ENCODE data around the gene NPTXR.

DNA sequence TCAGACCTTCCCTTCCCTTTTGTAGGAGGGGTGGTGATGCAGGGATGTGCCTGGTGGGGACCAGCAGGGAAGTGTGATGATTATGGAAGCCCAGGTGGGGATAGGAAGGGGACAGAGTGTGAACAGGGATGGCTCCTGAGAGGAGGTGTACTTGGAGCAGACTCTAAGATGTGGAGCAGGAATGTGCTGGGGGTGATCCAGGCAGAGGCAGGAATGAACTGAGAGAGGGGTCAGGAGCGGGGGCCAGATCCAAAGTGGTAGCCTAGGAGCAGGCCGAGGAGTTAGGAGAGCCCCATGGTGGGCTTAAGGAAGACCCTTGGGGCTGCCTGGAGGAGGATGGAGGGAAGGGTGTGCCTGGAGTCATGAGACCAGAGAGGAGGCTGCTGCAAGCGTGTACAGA lies 3.7 kb downstream of the NPTXR start:
- TF ChIP-seq, protein P1, sequence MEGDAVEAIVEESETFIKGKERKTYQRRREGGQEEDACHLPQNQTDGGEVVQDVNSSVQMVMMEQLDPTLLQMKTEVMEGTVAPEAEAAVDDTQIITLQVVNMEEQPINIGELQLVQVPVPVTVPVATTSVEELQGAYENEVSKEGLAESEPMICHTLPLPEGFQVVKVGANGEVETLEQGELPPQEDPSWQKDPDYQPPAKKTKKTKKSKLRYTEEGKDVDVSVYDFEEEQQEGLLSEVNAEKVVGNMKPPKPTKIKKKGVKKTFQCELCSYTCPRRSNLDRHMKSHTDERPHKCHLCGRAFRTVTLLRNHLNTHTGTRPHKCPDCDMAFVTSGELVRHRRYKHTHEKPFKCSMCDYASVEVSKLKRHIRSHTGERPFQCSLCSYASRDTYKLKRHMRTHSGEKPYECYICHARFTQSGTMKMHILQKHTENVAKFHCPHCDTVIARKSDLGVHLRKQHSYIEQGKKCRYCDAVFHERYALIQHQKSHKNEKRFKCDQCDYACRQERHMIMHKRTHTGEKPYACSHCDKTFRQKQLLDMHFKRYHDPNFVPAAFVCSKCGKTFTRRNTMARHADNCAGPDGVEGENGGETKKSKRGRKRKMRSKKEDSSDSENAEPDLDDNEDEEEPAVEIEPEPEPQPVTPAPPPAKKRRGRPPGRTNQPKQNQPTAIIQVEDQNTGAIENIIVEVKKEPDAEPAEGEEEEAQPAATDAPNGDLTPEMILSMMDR (conservative IDR thresholded peaks at IDR 0.05; ENCODE audit: low read length): no peak
- no peak for TF ChIP-seq EZH2phosphoT487 (IDR thresholded peaks at IDR 0.05; ENCODE audit: borderline replicate concordance, low read depth, low read length)

Measured in OCI-LY7 (cell line).